ENCODE results near the gene PRAF2.
A peak's percentile ranks its signal among the peaks of the same experiment; 100 is the strongest.

PRAF2 gene, protein sequence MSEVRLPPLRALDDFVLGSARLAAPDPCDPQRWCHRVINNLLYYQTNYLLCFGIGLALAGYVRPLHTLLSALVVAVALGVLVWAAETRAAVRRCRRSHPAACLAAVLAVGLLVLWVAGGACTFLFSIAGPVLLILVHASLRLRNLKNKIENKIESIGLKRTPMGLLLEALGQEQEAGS

DNA sequence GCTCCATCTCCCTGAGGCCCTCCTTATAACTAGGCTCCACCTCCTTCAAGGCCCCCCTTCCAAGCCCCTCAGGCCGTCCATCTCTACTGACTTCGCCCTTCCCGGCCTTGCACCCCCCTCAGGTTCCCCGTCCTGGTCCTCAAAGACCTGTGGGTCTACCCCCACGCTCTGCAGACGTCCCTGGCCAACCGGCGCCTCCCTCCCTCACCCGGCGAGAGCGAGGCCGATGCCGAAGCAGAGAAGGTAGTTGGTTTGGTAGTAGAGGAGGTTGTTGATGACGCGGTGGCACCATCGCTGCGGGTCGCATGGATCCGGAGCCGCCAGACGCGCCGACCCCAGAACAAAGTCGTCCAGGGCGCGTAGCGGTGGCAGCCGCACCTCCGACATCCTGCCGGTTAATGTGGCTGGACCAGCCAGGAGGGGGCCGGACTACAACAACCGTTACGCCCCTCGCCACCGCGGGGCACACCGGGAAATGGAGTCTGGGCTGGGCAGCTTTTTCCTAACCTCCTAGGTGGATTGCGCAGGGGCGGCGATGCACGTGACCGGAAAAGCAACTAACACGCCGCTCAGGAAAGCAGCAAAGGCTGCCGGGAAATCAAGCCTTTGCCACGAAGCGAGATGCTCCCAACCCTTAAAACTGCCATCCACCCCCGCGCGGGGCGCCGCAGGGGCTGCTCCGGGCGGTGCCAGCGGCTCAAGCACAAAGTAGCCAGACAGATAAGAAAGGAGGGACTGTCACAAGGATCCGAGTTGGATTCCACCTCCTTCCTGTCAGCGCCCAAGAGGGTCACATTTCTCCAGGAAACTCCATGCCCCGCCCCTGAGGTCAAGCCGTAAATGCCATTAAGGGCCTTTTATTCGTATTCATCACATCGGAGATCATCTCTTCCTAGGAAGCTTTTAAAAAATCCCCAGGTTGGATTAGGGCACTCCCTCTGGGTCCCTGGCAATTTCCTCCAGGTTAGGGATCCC lies at the start of gene PRAF2:
Gene PRAF2 (minus strand): TSS at position 402 of the 975 bp plus-strand sequence. CDS start 15 bp downstream, at position 387.
- peak within 1 kb of the TSS; percentile 73 for H3K4me3 ChIP-seq (replicated peaks in 1 of 2; ENCODE audit: low read depth in 2 of 2, low read length in 2 of 2)
- TF ChIP-seq, protein P1, sequence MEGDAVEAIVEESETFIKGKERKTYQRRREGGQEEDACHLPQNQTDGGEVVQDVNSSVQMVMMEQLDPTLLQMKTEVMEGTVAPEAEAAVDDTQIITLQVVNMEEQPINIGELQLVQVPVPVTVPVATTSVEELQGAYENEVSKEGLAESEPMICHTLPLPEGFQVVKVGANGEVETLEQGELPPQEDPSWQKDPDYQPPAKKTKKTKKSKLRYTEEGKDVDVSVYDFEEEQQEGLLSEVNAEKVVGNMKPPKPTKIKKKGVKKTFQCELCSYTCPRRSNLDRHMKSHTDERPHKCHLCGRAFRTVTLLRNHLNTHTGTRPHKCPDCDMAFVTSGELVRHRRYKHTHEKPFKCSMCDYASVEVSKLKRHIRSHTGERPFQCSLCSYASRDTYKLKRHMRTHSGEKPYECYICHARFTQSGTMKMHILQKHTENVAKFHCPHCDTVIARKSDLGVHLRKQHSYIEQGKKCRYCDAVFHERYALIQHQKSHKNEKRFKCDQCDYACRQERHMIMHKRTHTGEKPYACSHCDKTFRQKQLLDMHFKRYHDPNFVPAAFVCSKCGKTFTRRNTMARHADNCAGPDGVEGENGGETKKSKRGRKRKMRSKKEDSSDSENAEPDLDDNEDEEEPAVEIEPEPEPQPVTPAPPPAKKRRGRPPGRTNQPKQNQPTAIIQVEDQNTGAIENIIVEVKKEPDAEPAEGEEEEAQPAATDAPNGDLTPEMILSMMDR (IDR thresholded peaks at IDR 0.05; ENCODE audit: low read depth, low read length), result no peak
- peak; percentile 91 to 93 for DNase-seq (ENCODE audit: low read depth in 2 of 2)

DNA sequence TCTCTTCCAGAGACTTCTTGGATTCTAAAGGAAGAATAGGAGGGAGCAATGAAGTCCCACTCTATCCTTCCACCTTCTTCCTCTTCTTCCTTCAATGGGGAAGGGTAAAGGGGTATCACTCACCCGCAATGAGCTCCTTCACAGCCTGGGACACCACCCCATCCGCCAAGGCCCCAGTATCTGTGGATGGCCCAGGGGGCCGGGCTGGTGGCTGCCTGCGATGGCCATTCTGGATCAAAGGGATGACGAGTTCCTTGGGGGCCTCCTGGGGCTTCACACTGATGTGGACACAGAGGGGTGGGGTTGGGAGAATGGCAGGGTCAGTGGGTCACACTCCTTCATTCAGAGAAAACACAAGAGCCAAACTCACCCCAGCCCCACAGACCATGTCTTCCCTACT lies 48.7 kb upstream of the PRAF2 start:
- TF ChIP-seq, protein P1 (IDR thresholded peaks at IDR 0.05; ENCODE audit: low read depth, low read length), result no peak
- peak overlapping the region; percentile 71 to 75 for H3K4me3 ChIP-seq (replicated peaks in 1 of 2; ENCODE audit: low read depth in 2 of 2, low read length in 2 of 2)
- no peak for DNase-seq (ENCODE audit: low read depth in 2 of 2)

DNA sequence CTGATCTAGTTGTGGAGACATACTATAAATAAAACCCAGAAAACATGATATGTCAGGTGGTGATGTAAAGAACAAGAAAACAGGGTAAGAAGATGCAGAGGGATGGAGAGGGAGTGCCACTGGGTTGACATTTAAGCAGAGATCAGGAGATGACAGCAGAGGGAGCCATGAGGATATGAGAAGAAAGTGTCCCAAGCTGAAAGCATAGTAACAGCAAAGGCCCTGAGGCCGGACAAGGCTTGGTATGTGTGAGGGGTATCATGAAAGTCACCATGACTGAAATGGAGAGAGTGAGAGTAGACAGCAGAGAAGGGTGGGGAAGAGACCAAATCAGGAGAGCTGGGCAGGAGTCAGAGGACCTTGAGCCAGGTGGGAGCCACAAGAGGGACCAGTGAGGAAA lies 46.3 kb upstream of the PRAF2 start:
- no peak overlapping the region for H3K4me3 ChIP-seq (replicated peaks in 1 of 2; ENCODE audit: low read depth in 2 of 2, low read length in 2 of 2)
- TF ChIP-seq, protein P1 (IDR thresholded peaks at IDR 0.05; ENCODE audit: low read depth, low read length), result no peak
- peak in 1 of 2 donors; percentile 4 for DNase-seq (ENCODE audit: low read depth in 2 of 2)

DNA sequence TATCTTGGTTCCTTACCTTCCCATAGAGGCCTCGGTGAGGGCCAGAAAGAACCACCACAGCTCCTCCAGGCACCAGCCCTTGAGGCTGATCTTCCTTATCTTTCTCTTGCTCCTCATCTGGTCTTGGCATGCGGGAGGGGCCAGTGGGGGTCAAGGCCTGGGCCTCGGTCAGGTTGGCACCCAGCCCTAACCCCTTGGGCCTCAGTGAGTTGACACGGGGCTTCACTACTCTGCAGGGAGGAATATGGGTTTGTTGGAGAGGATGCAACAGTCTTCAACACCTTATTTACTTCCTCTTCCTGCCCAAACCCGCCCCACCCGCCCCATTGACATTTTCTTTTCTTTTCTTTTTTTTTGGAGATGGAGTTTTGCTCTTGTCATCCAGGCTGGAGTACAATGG lies 43.8 kb upstream of the PRAF2 start:
- TF ChIP-seq, protein P1 (IDR thresholded peaks at IDR 0.05; ENCODE audit: low read depth, low read length), result no peak
- no peak overlapping the region for H3K4me3 ChIP-seq (replicated peaks in 1 of 2; ENCODE audit: low read depth in 2 of 2, low read length in 2 of 2)
- no peak for DNase-seq (ENCODE audit: low read depth in 2 of 2)

DNA sequence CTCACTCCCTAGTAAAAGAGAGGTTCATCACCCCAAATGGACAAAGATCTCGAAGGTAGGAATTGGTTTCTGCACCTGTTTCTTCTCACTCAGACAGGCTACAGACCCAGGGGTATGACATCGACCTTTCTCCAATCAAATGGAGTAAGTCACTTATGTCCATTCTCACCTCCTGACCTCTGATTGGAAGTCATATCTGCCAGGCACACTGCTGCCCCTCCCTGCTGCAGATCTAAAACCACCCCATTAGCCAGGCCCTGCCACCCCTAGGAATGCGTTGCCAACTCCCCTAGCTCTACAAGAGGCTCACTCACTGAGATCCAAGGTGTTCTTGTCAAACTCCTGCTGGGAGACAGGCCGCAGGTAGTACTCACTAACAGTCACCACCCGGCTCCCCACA lies 42.9 kb upstream of the PRAF2 start:
- DNase-seq (ENCODE audit: low read depth in 2 of 2), result no peak
- no peak overlapping the region for H3K4me3 ChIP-seq (replicated peaks in 1 of 2; ENCODE audit: low read depth in 2 of 2, low read length in 2 of 2)
- TF ChIP-seq, protein P1 (IDR thresholded peaks at IDR 0.05; ENCODE audit: low read depth, low read length), result no peak

DNA sequence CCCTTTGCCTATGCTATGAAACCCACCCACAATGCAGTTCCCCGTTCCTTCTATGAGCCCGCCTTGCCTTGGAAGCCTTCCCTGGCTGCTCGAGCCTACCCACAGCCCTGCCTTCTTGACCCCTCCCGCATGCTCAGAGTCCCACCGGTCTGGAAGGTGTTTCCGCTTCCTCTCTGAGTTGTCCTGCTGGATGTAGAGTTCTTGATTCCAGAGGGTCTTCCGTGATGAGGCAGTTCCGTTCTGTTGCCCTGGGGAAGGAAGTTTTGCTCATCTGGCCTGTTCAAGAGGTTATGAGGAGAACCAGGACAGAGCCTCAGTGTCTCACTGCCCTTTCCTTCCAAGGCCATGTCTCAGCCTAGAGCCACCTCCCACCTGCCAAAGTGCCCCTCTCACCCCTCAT lies 42.3 kb upstream of the PRAF2 start:
- TF ChIP-seq, protein P1 (IDR thresholded peaks at IDR 0.05; ENCODE audit: low read depth, low read length), result no peak
- no peak overlapping the region for H3K4me3 ChIP-seq (replicated peaks in 1 of 2; ENCODE audit: low read depth in 2 of 2, low read length in 2 of 2)
- no peak for DNase-seq (ENCODE audit: low read depth in 2 of 2)
